ENCODE results near the gene PRKN.

GRCh38 chr6:161575523-161576254 is 1151.9 kb downstream of the PRKN start:
- TF ChIP-seq CTCF (conservative IDR thresholded peaks at IDR 0.05) = no peak
- TF ChIP-seq ZFX (IDR thresholded peaks at IDR 0.05) = no peak

All from C4-2B (cell line).